ENCODE results near the gene NXPE3.

The NXPE3 gene

GRCh38 chr3:101829437-101829830 is 50.4 kb downstream of the NXPE3 start:
- TF ChIP-seq ESRRG (CRISPR knock-in tag; IDR thresholded peaks at IDR 0.05) = no peak
- TF ChIP-seq CSRNP3 (CRISPR knock-in tag; IDR thresholded peaks at IDR 0.05) = no peak
- no peak for TF ChIP-seq PATZ1 (CRISPR knock-in tag; IDR thresholded peaks at IDR 0.05; ENCODE audit: borderline replicate concordance)
- no peak for TF ChIP-seq ISL1 (CRISPR knock-in tag; IDR thresholded peaks at IDR 0.05)
- no peak for TF ChIP-seq CSDC2 (CRISPR knock-in tag; IDR thresholded peaks at IDR 0.05)
- TF ChIP-seq OSR1 (CRISPR knock-in tag; IDR thresholded peaks at IDR 0.05) = no peak
- TF ChIP-seq TCF4 (CRISPR knock-in tag; IDR thresholded peaks at IDR 0.05; ENCODE audit: borderline replicate concordance) = no peak
- ATAC-seq = peak; percentile 3; the same call in 2 of the 3 replicates

GRCh38 chr3:101829874-101830273 is 50.9 kb downstream of the NXPE3 start:
- TF ChIP-seq CSRNP3 (CRISPR knock-in tag; IDR thresholded peaks at IDR 0.05) (no peak), TCF4 (CRISPR knock-in tag; IDR thresholded peaks at IDR 0.05; ENCODE audit: borderline replicate concordance) (no peak), POU6F1 (CRISPR knock-in tag; IDR thresholded peaks at IDR 0.05; ENCODE audit: borderline replicate concordance, low read depth) (no peak), CREB5 (CRISPR knock-in tag; IDR thresholded peaks at IDR 0.05; ENCODE audit: low read depth) (no peak), ESRRG (CRISPR knock-in tag; IDR thresholded peaks at IDR 0.05) (no peak), ZNF565 (CRISPR knock-in tag; conservative IDR thresholded peaks at IDR 0.05; ENCODE audit: low read depth) (no peak), ZNF70 (CRISPR knock-in tag; IDR thresholded peaks at IDR 0.05) (no peak), ARNTL (CRISPR knock-in tag; IDR thresholded peaks at IDR 0.05; ENCODE audit: borderline replicate concordance, low read depth) (no peak)
- no peak for ATAC-seq

- no peak for ATAC-seq
- no peak for TF ChIP-seq POU6F1 (CRISPR knock-in tag; IDR thresholded peaks at IDR 0.05; ENCODE audit: borderline replicate concordance, low read depth)
- no peak for TF ChIP-seq OSR1 (CRISPR knock-in tag; IDR thresholded peaks at IDR 0.05)
- TF ChIP-seq ZC3H10 (CRISPR knock-in tag; IDR thresholded peaks at IDR 0.05) = no peak
- no peak for TF ChIP-seq CSRNP3 (CRISPR knock-in tag; IDR thresholded peaks at IDR 0.05)
- TF ChIP-seq ZNF565 (CRISPR knock-in tag; conservative IDR thresholded peaks at IDR 0.05; ENCODE audit: low read depth) = no peak
- TF ChIP-seq ZFP30 (CRISPR knock-in tag; IDR thresholded peaks at IDR 0.05) = no peak
- TF ChIP-seq RARB (CRISPR knock-in tag; IDR thresholded peaks at IDR 0.05) = no peak
- no peak for TF ChIP-seq ZNF70 (CRISPR knock-in tag; IDR thresholded peaks at IDR 0.05)
- TF ChIP-seq PPARA (CRISPR knock-in tag; IDR thresholded peaks at IDR 0.05; ENCODE audit: borderline replicate concordance) = no peak
Observed at GRCh38 chr3:101833446-101833974, 54.5 kb downstream of the NXPE3 start.

All from SK-N-SH treated with all-trans-retinoic acid at 6 μM for 48 hours (cell line).